ENCODE results near the gene GYS2.
"Not testable (repeated sequence)": the region's sequence is repeated elsewhere in the genome, so short reads cannot be mapped to it uniquely, and the experiment has no call there.

GYS2 gene

GRCh38 chr12:21600196-21600595 is 4.5 kb downstream of the GYS2 start:
- no peak for DNase-seq

GRCh38 chr12:21599143-21599999 is 5.3 kb downstream of the GYS2 start:
- DNase-seq = no peak

- DNase-seq = no peak
Observed at GRCh38 chr12:21598651-21599050, 6.0 kb downstream of the GYS2 start.

- DNase-seq = not testable (repeated sequence)
Observed at GRCh38 chr12:21595356-21595755, 9.3 kb downstream of the GYS2 start.

GRCh38 chr12:21585485-21585884 is 19.2 kb downstream of the GYS2 start:
- DNase-seq = no peak

GRCh38 chr12:21584403-21585182 is 20.1 kb downstream of the GYS2 start:
- DNase-seq = not testable (repeated sequence)

GRCh38 chr12:21583587-21583986 is 21.1 kb downstream of the GYS2 start:
- DNase-seq = no peak

GRCh38 chr12:21580748-21581516 is 23.7 kb downstream of the GYS2 start:
- no peak for DNase-seq

- no peak for DNase-seq
Observed at GRCh38 chr12:21577516-21577915, 27.1 kb downstream of the GYS2 start.

GRCh38 chr12:21576431-21576830 is 28.2 kb downstream of the GYS2 start:
- DNase-seq = no peak

- no peak for DNase-seq
Observed at GRCh38 chr12:21573733-21574358, 30.8 kb downstream of the GYS2 start.

- no peak for DNase-seq
Observed at GRCh38 chr12:21571046-21571445, 33.6 kb downstream of the GYS2 start.

- no peak for DNase-seq
Observed at GRCh38 chr12:21568115-21568514, 36.5 kb downstream of the GYS2 start.

- no peak for DNase-seq
Observed at GRCh38 chr12:21566907-21567394, 37.7 kb downstream of the GYS2 start.

GRCh38 chr12:21566223-21566906 is 38.3 kb downstream of the GYS2 start:
- no peak for DNase-seq

GRCh38 chr12:21562859-21563258 is 41.8 kb downstream of the GYS2 start:
- DNase-seq = no peak

GRCh38 chr12:21561158-21561557 is 43.5 kb downstream of the GYS2 start:
- DNase-seq = no peak

GRCh38 chr12:21559855-21560569 is 44.6 kb downstream of the GYS2 start:
- no peak for DNase-seq

- no peak for DNase-seq
Observed at GRCh38 chr12:21558100-21558679, 46.5 kb downstream of the GYS2 start.

GRCh38 chr12:21553329-21553675 is 51.3 kb downstream of the GYS2 start:
- DNase-seq = no peak

Measured in effector CD4-positive, alpha-beta T cell (primary cell).